ENCODE measurements around the gene CORO1C.

The CORO1C gene

DNA sequence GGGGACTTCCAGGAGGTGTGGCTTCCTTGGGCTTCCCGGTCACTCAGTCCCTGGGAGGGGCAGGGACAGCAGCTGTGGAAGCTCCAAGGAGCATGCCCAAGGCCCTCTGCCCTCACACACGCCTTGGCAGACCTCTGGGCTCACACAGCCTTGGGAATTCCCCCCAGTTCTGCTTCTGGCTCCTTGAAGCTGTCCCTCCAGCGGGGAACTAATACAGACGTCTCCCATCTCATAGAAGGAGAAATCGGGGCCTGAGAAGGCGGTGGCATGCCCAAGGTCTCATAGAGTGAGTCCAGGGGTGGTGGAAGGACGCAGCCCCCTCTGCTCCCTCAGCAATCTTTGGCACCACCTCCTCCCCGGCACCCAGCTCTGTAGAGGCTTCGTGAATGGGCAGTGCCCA lies 117.8 kb downstream of the CORO1C start:
- DNase-seq, result no peak

DNA sequence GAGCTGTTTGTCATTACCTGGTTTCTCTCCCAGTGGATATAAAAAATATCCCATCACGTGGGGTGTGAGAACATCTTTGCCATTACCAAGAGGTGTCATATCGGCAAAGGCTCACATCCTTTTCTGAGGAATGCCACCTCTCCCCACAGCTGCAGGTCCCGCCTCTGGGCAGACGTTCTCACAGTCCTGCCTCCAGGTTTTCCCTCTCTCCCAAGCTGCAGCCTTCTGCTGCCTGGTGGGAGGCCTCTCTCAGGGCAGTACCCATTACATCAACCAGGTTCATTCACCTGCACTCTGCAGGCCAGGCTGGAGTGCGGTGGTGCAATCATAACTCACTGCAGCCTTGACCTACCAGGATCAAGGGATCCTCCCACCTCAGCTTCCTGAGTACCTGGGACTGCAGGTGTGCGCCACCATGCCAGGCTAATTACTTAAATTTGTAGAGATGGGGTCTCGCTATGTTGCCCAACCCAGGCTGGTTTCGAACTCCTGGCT lies 118.5 kb downstream of the CORO1C start:
- DNase-seq, result no peak

DNA sequence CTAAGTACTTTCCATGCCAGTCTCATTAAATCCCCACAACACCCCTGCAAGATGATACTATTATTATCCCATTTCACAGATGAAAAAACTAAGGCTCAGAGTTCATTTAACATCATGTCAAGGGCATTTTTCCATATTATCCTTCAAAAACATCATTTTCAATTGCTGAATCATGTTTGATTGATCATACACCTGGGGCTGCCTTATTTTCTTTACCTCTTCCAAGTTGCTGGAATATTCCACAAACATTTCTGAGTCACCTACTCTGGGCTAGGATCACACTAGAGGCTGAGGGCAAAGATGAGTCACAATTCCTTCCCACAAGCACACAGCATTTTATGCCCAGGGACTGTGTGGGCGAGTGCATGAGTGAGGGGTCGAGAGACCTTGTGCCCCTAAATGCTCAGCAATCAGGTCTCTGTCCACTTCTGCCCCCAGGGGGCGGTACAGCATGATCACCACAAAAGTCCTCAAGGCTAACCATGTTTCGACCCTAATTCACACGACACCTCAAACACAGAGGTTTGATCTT lies 119.4 kb downstream of the CORO1C start:
- DNase-seq, result peak in 5 of 6 experiments; percentile 15 to 44 (median 30)

DNA sequence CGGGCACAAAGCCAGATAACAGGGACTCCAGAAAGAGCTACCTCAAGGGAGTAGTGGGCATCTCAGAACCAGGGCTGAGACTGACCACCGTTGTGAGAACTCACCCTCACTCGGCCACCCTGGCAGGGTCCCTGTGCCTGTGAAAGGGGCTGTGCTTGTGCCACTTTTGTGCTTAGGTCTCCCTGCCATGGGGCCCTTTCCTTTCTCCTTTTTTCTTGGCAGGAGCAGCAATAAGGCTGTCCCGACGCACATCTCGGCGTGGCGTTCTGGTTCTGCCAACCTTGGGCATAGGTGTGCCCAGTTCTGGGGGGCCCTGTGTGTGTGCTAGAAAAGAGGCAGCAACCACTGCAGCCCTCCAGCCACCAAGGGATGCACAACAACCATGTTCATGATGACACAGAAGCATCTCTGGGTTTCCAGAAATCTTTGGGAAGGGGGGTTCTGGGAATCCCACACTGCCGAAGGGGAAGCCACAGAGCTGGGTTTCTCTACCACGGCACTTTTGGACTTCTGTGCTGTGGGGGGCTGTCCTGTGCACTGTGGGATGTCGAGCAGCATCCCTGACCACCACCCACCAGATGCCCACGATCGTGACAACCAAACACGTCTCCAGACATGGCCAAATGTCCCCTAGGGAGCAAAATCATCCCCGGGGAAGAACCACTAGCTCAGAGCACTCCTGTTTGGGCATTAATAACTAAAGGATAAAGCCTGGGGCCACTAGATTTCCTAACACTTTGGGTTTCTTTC lies 120.3 kb downstream of the CORO1C start:
- DNase-seq, result no peak

DNA sequence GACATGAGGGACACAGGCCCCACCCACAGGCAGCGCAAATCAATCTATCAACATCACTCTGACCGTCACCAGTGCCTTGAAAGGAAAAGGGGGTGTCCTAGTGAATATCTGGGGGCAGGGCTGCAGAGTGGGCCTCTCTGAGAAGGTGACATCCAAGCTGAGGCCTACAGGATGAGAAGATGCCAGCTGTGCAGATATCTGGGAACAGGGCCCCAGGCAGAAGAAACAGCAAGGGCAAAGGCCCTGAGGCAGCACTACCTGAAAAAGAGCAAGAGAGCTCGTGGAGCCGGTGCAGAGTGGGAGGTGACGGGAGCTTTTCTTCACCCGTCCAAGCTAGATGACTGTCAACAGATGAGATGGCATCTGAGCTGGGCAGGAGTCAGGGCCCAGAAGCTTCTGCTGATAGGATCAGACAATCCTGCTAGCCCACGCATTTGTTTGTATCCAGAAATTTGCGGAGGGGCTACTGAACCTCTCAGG lies 120.9 kb downstream of the CORO1C start:
- DNase-seq, result no peak

DNA sequence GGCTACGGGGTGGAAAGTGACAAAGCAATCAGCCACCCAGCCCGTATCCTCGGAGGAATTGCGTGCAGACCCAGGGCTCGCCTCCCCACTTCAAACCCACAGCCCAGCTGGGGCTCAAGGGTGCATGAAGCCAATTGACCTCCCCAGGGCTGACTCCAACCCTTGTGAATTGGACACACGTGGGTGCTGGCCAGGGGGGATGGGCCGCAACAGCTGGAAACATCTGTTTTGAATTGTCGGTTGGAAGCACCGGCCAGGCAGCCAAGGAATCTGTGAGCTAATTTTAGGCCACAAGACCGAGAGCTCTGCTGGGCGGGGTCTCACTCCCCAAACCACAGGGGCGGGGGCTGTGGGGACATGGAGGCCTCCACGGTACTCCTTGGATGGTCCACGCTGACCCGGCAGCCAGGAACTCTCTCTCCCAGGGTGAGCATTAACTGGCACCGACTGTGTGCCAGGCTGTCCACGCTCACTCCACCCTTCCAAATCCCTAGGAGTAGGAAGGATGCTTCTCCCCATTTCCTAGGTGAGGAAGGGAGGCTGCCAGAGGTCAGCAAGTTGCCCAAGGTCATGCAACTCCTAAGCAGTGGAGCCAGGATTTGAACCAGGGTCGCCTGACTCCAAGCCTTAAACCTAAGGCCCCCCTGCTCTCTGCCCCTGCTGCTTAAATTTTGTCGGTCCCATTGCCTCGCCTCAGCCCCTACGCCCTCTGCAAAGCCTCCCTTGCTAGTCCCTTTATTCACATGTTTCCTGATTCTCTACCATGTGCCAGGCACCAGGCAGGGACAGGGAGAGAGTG lies 121.6 kb downstream of the CORO1C start:
- DNase-seq, result no peak

DNA sequence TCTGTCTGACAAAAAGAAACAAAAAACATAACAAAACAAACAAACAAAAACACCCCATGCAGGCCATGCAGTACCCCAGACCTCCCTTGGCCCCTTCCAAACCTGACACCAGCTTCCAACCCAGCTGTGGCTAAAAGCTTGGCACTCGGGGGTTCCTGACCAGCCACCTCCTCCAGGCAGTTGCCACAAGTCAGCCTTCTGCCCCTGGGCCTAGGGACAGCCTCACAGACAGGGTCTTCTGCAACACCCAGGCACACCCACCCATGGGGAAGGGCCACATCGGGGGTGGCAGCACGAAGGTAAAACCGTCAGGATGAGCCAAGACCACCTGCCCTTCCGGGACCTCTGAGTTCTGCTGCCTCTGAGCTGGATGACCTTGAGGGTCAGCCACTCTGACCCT lies 122.7 kb downstream of the CORO1C start:
- DNase-seq, result no peak

DNA sequence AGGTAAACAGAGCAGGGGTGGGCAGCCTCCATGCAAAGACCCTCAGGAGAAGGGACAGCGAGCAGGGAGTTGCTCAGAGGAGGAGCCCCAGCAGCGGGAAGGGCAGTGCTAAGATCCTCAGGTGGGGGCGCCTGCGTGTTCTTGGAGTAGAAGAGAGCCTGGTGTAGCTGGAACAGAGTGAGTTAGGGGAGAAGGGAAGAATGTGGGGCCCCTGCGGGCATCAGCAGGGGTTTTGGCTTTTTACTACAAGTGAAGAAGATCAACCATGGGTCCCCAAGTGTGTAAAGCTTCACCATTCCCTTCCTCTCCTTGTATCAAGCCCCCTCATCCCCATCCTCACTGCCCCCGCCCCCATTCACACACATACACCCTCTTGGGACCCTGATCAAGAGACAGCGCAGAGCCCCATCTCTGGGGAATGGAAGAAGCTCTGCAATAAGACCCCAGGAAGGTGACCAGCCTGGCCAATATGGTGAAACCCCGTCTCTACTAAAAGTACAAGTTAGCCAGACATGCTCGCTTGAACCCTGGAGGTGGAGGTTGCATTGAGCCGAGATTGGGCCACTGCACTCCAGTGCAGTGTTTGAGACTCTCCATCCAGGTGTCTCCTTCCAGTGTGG lies 123.2 kb downstream of the CORO1C start:
- DNase-seq, result no peak

DNA sequence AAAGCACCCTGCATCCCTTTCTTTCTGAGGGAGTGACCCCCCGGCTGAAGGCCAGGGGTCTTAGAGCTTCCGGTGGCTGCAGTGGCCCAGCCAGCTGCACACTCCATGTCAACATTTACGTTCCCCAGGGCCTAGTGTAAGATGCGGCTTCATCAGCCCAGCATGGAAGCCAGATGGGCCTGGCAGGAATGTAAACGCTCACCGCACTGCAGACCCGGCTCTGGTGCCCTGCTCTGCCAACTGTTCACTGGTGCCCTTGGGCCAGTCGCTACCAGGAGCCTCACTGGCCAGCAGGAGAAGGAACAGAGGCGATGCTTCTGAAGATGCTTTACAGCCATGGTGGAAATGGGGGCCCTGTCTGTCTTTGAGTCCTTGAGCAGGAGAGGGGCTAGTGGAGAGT lies 124.8 kb downstream of the CORO1C start:
- DNase-seq, result no peak

DNA sequence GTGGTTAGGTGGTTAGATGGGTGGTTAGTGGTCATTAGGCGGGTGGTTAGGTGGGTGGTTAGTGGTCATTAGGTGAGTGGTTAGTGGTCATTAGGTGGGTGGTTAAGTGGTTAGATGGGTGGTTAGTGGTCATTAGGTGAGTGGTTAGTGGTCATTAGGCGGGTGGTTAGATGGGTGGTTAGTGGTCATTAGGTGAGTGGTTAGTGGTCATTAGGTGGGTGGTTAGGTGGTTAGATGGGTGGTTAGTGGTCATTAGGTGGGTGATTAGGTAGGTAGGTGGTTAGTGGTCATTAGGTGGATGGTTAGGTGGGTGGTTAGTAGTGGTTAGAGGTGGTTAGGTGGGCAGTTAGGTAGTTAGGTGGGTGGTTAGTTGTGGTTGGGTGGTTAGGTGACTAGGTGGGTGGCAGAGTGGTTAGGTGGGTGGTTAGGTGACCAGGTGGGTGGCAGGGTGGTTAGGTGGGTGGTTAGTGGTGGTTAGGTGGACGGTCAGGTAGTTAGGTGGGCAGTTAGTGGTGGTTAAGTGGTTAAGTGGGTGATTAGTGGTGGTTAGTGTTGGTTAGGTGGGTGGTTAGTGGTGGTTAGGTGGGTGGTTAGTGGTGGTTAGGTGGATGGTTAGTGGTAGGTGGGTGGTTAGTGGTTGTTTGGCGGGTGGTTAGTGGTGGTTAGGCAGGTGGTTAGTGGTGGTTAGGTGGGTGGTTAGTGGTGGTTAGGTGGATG lies 125.5 kb downstream of the CORO1C start:
- no peak for DNase-seq

DNA sequence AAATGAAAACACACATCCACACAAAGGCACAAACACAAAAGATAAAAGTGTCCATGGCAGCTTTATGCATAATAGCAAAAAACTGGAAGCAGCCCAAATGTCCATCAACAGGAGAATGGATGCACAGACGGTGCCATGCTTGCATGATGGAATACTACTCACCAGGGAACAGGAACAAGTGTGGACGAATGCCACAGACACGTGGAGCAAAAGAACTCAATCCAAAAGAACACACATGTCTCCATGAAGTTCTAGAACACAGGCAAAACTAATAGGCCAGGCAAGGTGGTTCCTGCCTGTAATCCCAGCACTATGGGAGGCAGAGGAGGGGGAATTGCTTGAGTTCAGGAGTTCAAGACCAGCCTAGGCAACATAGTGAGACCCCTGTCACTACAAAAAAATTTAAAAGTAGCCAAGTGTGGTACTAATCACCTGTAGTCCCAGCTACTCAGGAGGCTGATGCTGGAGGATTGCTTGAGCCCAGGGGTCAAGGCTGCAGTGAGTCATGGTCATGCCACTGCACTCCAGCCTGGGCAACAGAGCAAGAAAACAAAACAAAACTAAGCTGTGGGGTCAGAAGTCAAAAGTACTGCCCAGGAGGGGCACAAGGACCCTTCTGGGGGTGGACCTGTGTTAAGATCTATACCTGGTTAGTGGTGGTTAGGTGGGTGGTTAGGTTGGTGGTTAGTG lies 126.2 kb downstream of the CORO1C start:
- DNase-seq, result no peak

DNA sequence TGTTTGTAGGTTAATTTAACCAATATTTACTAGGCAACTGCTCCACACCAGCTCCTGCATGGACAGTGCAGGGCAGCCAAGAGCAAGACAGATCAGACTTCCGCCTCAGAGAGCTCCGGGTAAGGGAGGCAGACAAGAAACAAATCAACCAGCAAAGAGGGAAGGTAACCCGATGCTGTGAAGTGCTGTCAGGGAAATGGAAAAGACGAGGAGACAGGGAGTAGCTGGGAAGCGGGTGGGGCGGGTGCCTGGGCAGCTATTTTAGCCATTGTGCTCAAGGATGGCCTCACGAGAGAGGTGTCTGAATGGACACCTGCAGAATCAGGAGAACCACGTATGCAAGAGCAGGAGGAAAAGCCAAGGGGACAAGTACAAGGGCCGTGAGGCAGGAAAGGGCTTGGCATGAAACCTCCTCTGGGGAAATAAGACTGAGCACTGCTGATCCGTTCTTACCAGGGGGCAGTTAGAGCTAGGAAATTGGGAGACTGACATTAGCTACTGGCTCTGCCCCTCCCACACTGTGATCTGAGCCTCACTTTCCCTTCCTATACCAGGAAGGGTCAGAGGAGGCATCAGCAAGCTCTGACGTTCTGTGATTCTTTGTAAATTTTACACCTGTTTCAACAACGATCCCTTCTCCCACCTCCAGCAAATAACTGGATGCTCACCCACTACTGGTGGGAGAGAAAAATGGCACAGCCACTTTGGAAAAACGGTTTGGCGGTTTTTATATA lies 126.9 kb downstream of the CORO1C start:
- no peak for DNase-seq

DNA sequence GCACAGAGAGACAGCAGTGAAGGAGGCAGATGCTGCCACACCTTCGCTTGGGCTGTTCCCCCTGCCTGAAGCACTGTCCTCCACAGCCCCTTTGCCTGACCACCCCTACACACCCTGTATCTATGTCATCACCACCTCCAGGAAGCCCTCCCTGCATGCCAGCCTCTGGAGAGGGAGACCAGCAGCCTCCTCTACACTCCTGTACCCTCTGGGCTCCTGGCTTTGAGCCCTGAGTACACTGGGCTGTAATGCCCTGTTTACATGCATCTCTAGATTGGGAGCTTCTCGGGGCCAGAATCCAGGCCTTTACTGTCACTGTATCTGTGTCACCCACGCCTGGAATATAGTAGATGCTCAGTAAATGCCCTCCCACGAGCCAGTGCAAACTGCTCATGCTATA lies 127.6 kb downstream of the CORO1C start:
- DNase-seq, result no peak

DNA sequence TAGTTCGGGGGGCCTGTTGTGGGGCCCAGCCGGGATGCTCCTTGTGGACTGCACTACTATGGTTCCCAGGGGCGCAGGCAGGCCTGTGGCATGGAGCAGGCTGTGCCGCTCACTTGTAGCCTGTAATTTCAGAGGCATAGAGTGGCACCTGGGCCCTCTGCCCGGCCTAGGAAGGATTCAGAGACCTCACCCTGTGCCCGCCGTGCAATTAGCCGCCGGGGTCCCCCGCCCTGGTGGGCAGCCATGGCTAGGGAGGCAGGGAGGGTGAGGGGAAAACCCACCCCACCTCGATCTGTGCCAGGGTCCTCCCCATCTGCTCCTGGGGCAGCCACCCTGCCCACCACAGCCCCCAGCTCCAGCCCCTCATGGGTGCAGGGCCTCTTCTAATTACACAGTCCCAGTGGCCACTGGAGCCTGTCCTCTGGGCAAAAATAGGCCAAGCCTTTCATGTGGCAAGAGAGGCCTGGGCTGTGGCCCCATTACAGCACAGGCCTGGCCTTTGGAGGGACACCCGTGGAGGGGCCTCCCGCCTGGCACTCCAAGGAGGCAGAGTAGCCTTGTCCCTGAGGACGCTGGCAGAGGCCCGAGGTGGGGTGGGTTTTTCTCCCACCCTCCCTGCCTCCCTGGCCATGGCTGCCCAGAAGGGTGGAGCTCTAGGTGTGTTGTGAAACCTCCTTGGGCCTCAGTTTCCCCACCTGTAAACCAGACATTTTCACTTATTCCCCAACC lies 128.2 kb downstream of the CORO1C start:
- no peak for DNase-seq

DNA sequence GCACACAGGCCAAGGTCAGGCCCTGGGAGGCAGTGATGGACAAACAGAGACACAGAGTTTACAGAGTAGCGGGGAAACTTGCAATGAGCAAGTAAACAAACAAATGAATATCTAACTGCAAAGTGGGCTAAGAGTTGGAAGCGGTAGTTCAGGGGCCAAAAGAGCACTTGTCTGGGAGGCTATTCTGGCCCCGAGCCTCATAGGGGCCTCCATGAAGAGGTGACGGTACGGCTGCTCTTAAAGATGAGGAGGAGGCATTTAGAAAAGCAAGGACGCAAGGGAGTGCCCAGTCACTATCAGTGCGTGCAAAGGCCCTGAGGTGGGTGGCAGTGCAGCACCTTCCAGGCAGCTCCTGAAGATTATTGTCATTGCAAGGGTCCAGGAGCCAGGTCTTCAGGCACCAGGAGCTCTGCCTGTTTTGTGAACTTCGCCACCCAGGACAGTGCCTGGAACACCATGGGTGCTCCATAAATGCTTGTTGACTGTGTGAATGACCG lies 129.1 kb downstream of the CORO1C start:
- no peak for DNase-seq

DNA sequence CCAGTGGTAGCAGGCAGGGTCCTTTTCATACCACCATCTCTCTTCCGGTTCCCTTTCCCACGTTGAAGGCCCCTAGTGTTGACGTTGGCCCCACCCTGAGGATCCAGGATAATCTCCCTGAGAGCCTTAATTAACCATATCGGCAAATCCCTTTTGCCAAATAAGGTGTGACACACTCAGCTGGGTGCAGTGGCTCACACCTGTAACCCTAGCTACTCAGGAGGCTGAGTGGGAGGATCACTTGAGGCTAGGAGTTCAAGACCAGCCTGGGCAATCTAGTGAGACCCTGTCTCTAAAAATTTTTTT lies 130.7 kb downstream of the CORO1C start:
- no peak for DNase-seq

DNA sequence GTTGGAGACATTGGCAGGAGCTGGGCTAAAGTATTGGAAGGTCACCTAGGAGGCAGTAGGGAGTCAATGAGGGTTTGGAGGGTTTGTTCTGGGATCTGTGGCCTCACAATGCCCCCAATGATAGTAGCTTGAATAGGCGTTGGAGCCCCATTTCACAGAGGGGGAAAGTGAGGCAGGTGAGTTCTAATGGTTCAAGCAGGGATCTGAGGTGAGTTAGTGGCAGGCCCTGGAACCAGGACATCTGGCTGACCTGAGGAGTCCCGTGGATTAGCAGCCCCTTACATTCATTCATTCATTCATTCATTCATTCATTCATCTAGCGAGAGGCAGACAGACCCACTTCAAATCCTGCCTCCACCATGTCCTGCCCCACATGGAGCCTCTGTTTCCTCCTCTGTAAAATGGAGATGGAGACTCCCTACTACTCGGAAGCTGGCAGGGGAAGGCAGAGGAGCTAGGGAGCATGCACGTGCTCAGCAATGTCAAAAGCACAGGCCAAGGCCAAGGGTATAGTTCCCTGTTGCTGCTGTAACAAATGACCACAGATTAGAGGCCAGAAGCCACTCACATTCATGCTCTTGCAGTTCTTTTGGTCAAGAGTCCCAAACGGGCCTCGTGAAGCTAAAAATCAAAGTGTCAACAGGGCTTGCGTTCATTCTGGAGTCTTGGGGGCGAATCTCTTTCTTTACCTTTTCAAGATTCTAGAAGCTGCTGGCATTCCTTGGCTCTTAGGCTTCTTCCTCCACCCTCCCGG lies 131.2 kb downstream of the CORO1C start:
- no peak for DNase-seq

DNA sequence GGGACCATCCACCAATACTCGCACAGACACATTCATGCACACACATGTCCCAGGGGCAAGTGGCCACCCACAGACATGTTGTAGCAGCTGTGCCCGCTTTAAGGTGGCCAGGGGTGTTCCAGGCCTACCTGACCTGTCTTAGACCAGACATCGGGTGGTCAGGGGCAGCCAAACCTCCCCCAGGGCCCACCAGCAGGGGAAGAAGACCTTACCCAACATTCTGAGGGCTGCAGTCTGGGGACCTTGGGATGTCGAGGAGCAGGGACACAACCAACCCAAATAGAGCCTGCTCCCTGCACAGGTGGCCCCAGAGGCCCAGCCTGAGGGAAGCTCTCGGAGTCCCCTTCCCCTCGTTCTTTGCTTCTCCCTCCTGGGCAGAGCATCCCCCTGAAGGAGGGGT lies 131.8 kb downstream of the CORO1C start:
- DNase-seq, result no peak

DNA sequence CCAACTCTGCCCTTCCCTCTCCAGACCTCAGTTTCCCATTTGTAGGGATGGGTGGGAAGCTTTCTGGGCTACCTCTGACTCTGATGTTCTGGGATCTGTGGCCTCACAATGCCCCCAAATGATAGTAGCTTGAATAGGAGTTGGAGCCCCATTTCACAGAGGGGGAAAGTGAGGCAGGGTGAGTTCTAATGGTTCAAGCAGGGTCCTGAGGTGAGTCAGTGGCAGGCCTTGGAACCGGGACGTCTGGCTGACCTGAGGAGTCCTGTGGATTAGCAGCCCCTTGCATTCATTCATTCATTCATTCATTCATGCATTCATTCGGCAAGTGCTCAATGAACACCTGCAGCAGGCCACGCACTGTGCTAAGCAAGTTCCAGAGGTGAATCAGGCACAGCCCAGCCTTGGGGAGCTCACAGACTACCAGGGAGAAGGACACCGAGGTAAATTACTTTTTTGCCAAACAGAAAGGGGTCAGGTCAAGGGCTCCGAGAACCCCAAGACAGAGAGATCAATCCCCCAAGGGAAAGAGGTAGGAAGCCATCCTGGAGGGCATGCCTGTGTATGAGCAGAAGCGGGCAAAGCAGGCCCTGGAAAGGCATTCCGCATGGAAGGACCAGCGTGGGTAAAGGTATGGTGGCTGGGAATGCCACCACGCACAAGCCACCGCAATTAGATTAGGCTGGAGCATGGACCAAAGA lies 132.6 kb downstream of the CORO1C start:
- DNase-seq, result no peak

Measured in stimulated activated naive CD4-positive, alpha-beta T cell (primary cell).